GM21723 (cell line): ENCODE results near the gene TNFRSF8.

Experiments
- ATAC-seq: cut with Tn5 transposase; IDR thresholded peaks from one replicate; pipeline ENCODE4 v1.9.1; 2021; ENCODE audit warnings: mild to moderate bottlenecking, moderate library complexity; ENCODE audit not compliant: unreplicated experiment

The TNFRSF8 gene

GRCh38 chr1:12171206-12172041 lies 108.3 kb downstream of the TNFRSF8 start:
- ATAC-seq, result no peak

- no peak for ATAC-seq
Observed at GRCh38 chr1:12172042-12172851, 109.1 kb downstream of the TNFRSF8 start.

GRCh38 chr1:12173041-12173509 lies 110.0 kb downstream of the TNFRSF8 start:
- ATAC-seq, result no peak

- no peak for ATAC-seq
Observed at GRCh38 chr1:12173631-12174121, 110.6 kb downstream of the TNFRSF8 start.

GRCh38 chr1:12174924-12175810 lies 112.1 kb downstream of the TNFRSF8 start:
- ATAC-seq, result no peak

GRCh38 chr1:12176298-12177118 lies 113.4 kb downstream of the TNFRSF8 start:
- no peak for ATAC-seq

GRCh38 chr1:12177156-12177998 lies 114.3 kb downstream of the TNFRSF8 start:
- no peak for ATAC-seq

- ATAC-seq, result no peak
Observed at GRCh38 chr1:12177999-12178441, 114.9 kb downstream of the TNFRSF8 start.

GRCh38 chr1:12178511-12178910 lies 115.4 kb downstream of the TNFRSF8 start:
- ATAC-seq, result no peak

- no peak for ATAC-seq
Observed at GRCh38 chr1:12179111-12179519, 116.0 kb downstream of the TNFRSF8 start.

GRCh38 chr1:12179676-12180075 lies 116.6 kb downstream of the TNFRSF8 start:
- ATAC-seq, result no peak

GRCh38 chr1:12180315-12180714 lies 117.2 kb downstream of the TNFRSF8 start:
- no peak for ATAC-seq

- no peak for ATAC-seq
Observed at GRCh38 chr1:12180903-12181302, 117.8 kb downstream of the TNFRSF8 start.

GRCh38 chr1:12181568-12181967 lies 118.5 kb downstream of the TNFRSF8 start:
- no peak for ATAC-seq

- no peak for ATAC-seq
Observed at GRCh38 chr1:12182410-12182984, 119.4 kb downstream of the TNFRSF8 start.

- ATAC-seq, result no peak
Observed at GRCh38 chr1:12183095-12183794, 120.1 kb downstream of the TNFRSF8 start.

- no peak for ATAC-seq
Observed at GRCh38 chr1:12184008-12184681, 121.0 kb downstream of the TNFRSF8 start.
